Glutamatergic neuron (in vitro differentiated cells): Measurements from ENCODE around the gene BSDC1. TPM values are rescaled to one million over a fixed set of nuclear protein-coding genes. Genes with fewer than 3 reads are reported as not detected.

ENCODE experiments used
- DNase-seq: peaks from one replicate; pipeline ENCODE4 v3.0.0; 2022
- H3K27ac Mint-ChIP-seq: one replicate; pipeline ENCODE4 v1.8.0; 2020; ENCODE audit warnings: mild to moderate bottlenecking, mixed read lengths, inconsistent platforms; ENCODE audit not compliant: unreplicated experiment
- H3K27me3 Mint-ChIP-seq: one replicate; pipeline ENCODE4 v1.8.0; 2020; ENCODE audit warnings: mild to moderate bottlenecking, moderate library complexity, mixed read lengths, inconsistent platforms; ENCODE audit not compliant: unreplicated experiment
- H3K36me3 Mint-ChIP-seq: one replicate; pipeline ENCODE4 v1.8.0; 2020; ENCODE audit warnings: mild to moderate bottlenecking, mixed read lengths, inconsistent platforms; ENCODE audit not compliant: unreplicated experiment
- H3K4me1 Mint-ChIP-seq: one replicate; pipeline ENCODE4 v1.8.0; 2020; ENCODE audit warnings: mild to moderate bottlenecking, low read depth, mixed read lengths, inconsistent platforms; ENCODE audit not compliant: unreplicated experiment
- H3K4me3 Mint-ChIP-seq: one replicate; pipeline ENCODE4 v1.8.0; 2020; ENCODE audit warnings: mild to moderate bottlenecking, mixed read lengths, inconsistent platforms; ENCODE audit not compliant: unreplicated experiment
- H3K9me3 Mint-ChIP-seq: one replicate; pipeline ENCODE4 v1.8.0; 2020; ENCODE audit warnings: mild to moderate bottlenecking, moderate library complexity, mixed read lengths, inconsistent platforms; ENCODE audit not compliant: unreplicated experiment
- total RNA-seq: library from RNA; stranded (reverse); fragmentation: NEBNext Ultra II Directional; extraction: Animal tissue kit (Norgen Biotek cat#: 25700); gene quantifications from one replicate; pipeline ENCODE4 v1.2.1, GENCODE V29; 2021; ENCODE audit not compliant: unreplicated experiment
- TF ChIP-seq, protein P1 (sequence below): fragments of 200-600 bp; sonication (generic); IDR thresholded peaks from one replicate; pipeline ENCODE4 v1.5.0; 2021; ENCODE audit not compliant: partially characterized antibody, unreplicated experiment

Gene BSDC1
- total RNA-seq, 1 donor from 2014 or later, result 161 TPM

DNA sequence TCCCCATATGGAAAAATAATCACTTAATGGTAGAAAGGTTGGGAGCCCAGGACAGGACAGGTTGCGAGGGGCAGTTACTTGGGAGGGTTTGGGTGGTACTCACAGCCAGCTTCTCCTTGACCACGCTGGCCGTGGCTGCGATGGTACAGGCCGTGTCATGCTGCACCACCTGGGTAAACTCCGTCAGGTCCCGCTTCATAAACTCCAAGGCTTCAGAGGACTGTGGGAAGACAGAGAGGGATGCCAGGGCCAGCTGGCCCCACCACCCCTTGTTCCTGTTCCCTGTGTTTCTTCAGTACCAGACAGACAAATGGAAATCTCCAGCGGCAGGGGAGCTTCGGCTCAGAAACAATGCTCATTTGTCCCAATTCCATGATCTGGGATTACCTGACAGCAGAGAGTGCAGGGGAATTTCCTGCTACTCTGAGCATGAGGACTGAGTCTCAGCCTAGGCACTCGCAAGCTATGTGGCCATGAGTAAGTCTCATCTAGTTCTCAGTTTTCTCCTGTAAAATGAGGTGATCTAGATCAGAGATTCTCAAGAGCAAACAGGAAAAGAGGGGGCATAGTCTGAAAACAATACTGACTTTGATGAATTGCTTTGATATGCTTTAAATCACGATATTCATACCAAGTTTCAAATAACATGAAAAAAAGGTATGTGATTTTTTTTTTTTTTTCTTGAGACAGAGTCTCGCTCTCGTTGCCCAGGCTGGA, 7.4 kb downstream of the BSDC1 start:
- H3K4me3 Mint-ChIP-seq, result no peak overlapping the region

DNA sequence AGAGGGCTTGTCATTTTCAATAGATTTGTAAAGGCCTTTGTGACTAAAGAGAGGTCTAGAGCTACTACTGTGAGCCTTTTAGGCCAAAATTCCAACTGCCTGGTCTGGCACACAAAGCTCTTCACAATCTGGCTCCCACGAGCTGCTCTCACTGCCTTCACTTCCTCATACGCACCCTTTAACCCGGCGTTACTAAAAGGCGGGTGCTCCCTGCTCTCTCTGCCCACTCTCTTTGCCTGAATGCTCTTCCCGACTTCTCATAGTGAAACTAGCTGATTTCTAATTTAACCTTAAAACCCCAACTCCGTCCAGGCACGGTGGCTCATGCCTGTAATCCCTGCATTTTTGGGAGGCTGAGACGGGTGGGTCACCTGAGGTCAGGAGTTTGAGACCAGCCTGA, 14.2 kb downstream of the BSDC1 start:
- no peak for DNase-seq
- peaks cover 1% of the 10 kb centered on the region for H3K9me3 Mint-ChIP-seq
- TF ChIP-seq, protein P1, sequence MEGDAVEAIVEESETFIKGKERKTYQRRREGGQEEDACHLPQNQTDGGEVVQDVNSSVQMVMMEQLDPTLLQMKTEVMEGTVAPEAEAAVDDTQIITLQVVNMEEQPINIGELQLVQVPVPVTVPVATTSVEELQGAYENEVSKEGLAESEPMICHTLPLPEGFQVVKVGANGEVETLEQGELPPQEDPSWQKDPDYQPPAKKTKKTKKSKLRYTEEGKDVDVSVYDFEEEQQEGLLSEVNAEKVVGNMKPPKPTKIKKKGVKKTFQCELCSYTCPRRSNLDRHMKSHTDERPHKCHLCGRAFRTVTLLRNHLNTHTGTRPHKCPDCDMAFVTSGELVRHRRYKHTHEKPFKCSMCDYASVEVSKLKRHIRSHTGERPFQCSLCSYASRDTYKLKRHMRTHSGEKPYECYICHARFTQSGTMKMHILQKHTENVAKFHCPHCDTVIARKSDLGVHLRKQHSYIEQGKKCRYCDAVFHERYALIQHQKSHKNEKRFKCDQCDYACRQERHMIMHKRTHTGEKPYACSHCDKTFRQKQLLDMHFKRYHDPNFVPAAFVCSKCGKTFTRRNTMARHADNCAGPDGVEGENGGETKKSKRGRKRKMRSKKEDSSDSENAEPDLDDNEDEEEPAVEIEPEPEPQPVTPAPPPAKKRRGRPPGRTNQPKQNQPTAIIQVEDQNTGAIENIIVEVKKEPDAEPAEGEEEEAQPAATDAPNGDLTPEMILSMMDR, result no peak
- H3K27ac Mint-ChIP-seq, result no peak overlapping the region
- H3K4me3 Mint-ChIP-seq, result no peak overlapping the region
- no peaks in the 10 kb centered on the region for H3K4me1 Mint-ChIP-seq
- H3K27me3 Mint-ChIP-seq, result peaks cover 2% of the 10 kb centered on the region
- H3K36me3 Mint-ChIP-seq, result no peaks in the 10 kb centered on the region

More for the DNA sequence above, 7.4 kb downstream of the BSDC1 start:
- Mint-ChIP-seq H3K36me3 (no peaks in the 10 kb centered on the region), H3K9me3 (no peaks in the 10 kb centered on the region), H3K4me1 (no peaks in the 10 kb centered on the region), H3K27me3 (no peaks in the 10 kb centered on the region), H3K27ac (no peak overlapping the region)
- no peak for DNase-seq
- TF ChIP-seq, protein P1, result no peak

DNA sequence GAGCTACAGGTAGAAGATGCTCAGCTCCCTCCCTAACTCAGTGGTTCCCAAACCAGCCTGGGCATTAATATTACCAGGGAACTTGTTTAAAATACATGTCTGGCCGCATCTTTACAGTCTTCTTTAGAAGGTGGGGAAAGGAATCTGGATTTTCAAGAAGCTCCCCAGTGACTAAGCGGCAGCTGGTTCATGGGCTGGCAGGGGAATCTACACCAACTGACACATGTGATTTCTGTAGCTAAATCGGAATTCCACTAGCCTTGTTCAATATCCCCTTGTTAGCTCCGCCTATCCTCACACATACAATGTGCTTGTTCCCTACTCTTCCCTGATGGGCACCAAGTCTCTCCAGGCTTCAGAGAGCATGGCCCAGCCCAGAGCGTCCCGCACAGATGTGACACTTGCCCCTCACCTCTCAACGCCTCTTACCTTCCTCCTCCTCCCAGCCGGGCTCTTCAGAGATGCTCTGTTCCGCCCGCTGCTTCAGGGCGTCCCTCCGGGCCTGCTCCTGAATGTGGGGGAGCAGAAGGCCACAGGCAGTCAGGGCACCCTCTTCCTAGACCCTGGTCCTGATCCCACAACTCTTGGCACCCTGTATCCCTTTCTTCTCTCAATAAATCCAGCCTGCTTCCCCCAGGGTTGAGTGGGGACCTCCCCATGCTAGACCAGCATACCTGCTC, 16.6 kb downstream of the BSDC1 start:
- Mint-ChIP-seq H3K9me3 (peaks cover 1% of the 10 kb centered on the region), H3K36me3 (peaks cover 4% of the 10 kb centered on the region), H3K4me1 (no peaks in the 10 kb centered on the region), H3K4me3 (no peak overlapping the region), H3K27ac (no peak overlapping the region), H3K27me3 (peaks cover 9% of the 10 kb centered on the region)
- DNase-seq, result no peak
- TF ChIP-seq, protein P1, result no peak

DNA sequence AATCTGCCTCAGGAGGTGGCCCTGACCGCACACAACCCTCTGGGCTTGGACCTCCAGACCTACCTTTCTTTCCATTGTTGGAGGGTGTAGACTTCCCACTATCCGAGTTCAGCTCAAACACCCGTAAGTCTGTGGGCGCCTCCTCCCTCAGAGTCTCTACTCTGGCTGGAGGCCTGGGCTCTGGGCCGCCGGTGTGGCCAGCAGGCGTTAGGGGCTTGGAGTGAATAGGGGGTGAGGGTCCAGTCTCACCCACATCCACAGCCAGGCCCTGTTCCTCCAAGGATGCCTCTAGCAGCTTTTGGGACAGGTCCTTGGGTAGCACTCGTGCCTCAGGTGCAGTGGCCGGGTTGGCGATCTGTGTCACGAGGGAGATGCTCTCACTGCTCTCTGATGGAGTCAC, 18.0 kb downstream of the BSDC1 start:
- Mint-ChIP-seq H3K4me1 (peaks cover 2% of the 10 kb centered on the region), H3K27me3 (peaks cover 9% of the 10 kb centered on the region)

More for the DNA sequence above, 18.0 kb downstream of the BSDC1 start:
- Mint-ChIP-seq H3K9me3 (peaks cover 1% of the 10 kb centered on the region), H3K36me3 (peaks cover 4% of the 10 kb centered on the region), H3K27ac (no peak overlapping the region), H3K4me3 (no peak overlapping the region)
- TF ChIP-seq, protein P1, result no peak
- no peak for DNase-seq
